ENCODE results near the gene ARL15. TPM values are rescaled to one million over a fixed set of nuclear protein-coding genes. Genes with fewer than 3 reads are reported as not detected.

ARL15 gene
- total RNA-seq, 1 experiment from 2014 or later, result 13.0 TPM

- Mint-ChIP-seq H3K27ac (no peak overlapping the region; a peak in 1 of 7 replicates), H3K9me3 (no peaks in the 10 kb centered on the region), H3K36me3 (ENCODE audit: insufficient read depth in 1 of 3, low read depth in 3 of 3) (no peaks in the 10 kb centered on the region), H3K4me1 (peaks cover 12 to 21% of the 10 kb centered on the region in 2 experiments), H3K27me3 (ENCODE audit: low read depth) (no peaks in the 10 kb centered on the region), H3K4me3 (no peak overlapping the region)
- no peaks in the 10 kb centered on the region for H3K9me3 ChIP-seq (ENCODE audit: control insufficient read depth, low read depth, low read length)
- H2BK5ac ChIP-seq (ENCODE audit: insufficient read length, low read length), result no peak overlapping the region
- no peaks in the 10 kb centered on the region for H3K23me2 ChIP-seq (ENCODE audit: insufficient read length, low read depth, low read length, poor library complexity, severe bottlenecking)
- H3K79me1 ChIP-seq (ENCODE audit: insufficient read depth, low read depth, low read length, poor library complexity, severe bottlenecking), result no peaks in the 10 kb centered on the region
- H3K56ac ChIP-seq (ENCODE audit: insufficient read length, low read depth, low read length), result no peak overlapping the region
- no peak for TF ChIP-seq CTCF (conservative IDR thresholded peaks at IDR 0.05)
- no peak overlapping the region for H2BK20ac ChIP-seq (ENCODE audit: low read depth, low read length, poor library complexity, severe bottlenecking)
- no peak for DNase-seq
- H4K5ac ChIP-seq (ENCODE audit: insufficient read length, low read depth, low read length), result no peak overlapping the region
- no peak overlapping the region for H2BK120ac ChIP-seq (ENCODE audit: low read depth, low read length, poor library complexity, severe bottlenecking)
- H3K4me2 ChIP-seq (ENCODE audit: insufficient read depth, insufficient read length, low read length), result no peak overlapping the region
- no peak overlapping the region for H3K23ac ChIP-seq (ENCODE audit: insufficient read length, low read depth, low read length)
- no peaks in the 10 kb centered on the region for H3K27me3 ChIP-seq (ENCODE audit: insufficient read depth, low read length)
- no CpG with 5 or more reads among the region's 1 CpG for WGBS (ENCODE audit: extremely low coverage, insufficient read length, low lambda C conversion rate)
- no peak overlapping the region for H3T11ph ChIP-seq (ENCODE audit: low read length)
- no peak overlapping the region for H3K9ac ChIP-seq (ENCODE audit: extremely low read depth, insufficient read length, low read length)
- H4K8ac ChIP-seq (replicated peaks; ENCODE audit: insufficient read length, low read depth, low read length), result no peak overlapping the region
- no peaks in the 10 kb centered on the region; the same call in 1 of the 2 replicates for H3K4me1 ChIP-seq (ENCODE audit: insufficient read depth, low read length)
- H2AFZ ChIP-seq (ENCODE audit: low read length), result no peak overlapping the region
- H4K20me1 ChIP-seq (ENCODE audit: control insufficient read depth, insufficient read depth, insufficient read length), result no peaks in the 10 kb centered on the region
- H3K4ac ChIP-seq (ENCODE audit: low read depth, low read length), result no peak overlapping the region
- H3K18ac ChIP-seq (ENCODE audit: insufficient read length, low read depth, low read length), result no peak overlapping the region
- no peaks in the 10 kb centered on the region for H3K79me2 ChIP-seq (ENCODE audit: insufficient read depth, low read length)
- H4K91ac ChIP-seq (ENCODE audit: insufficient read length, low read depth, low read length), result no peak overlapping the region
- H2BK15ac ChIP-seq (ENCODE audit: low read depth, low read length), result no peak overlapping the region
- H2BK12ac ChIP-seq (ENCODE audit: insufficient read length, low read depth, low read length), result no peak overlapping the region
- no peak overlapping the region for H2AK5ac ChIP-seq (ENCODE audit: insufficient read length, low read length)
- H3K14ac ChIP-seq (ENCODE audit: insufficient read depth, low read length), result no peak overlapping the region
- H3K27ac ChIP-seq (ENCODE audit: insufficient read length, low read depth, low read length), result no peak overlapping the region
Measured at GRCh38 chr5:54040018-54040417, 270.4 kb downstream of the ARL15 start.
